ENCODE data around the gene CCDC110. TPM values are rescaled to one million over a fixed set of nuclear protein-coding genes. Genes with fewer than 3 reads are reported as not detected.
A peak's percentile ranks its signal among the peaks of the same experiment; 100 is the strongest.

CCDC110 gene
- total and polyA plus RNA-seq, 2 donors (not counting 3 experiments of a cell fraction or from before 2014, with no cell fraction given): 0.25 to 0.71 TPM

DNA sequence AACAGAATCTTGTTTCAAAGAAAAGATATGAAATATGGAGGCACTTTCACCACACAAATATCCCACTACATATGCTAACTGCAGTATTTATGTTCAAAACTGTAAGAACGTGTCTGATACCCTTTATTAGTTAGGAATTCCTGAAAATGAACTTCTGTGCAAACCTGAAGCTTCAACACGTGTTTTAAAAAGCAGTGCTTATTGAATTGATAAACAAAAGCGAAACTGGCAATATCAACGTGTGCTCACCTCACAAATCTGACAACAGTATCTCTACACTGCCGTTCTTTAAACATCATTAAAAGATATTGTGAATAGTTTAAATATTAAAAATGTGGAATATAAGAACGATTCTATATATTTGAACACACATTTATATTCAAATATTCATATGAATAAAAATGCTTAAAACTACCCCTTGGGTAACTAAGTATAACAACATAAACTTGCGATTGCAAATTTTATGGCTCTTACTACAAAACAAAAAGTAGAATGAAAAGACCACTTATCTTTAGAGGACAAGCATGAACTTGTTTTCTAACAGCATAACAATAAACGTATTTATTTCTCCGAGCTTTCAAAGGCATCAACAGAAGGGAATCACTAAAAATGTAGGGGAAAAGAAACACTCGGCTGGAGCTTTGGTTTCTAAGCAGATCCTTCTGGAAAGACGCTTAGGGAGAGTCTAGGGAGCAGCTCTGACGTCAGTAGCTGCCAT is 76.1 kb downstream of the CCDC110 start, which contains the start of gene LRP2BP:
Gene LRP2BP, minus strand, starts transcription at position 687 of the 718 bp plus-strand sequence. CDS start 17,738 bp downstream, outside the sequence.
- Histone ChIP-seq H3K9ac (replicated peaks; ENCODE audit: extremely low read depth, insufficient read depth, low read length) (peak within 1 kb of the TSS; percentile 95), H3K4me2 (ENCODE audit: insufficient read depth, low read length) (peak within 1 kb of the TSS; percentile 99), H3K79me2 (ENCODE audit: control insufficient read depth, insufficient read depth, low read length) (no peaks in the 10 kb centered on the region), H3K9me3 (replicated peaks; ENCODE audit: control insufficient read depth, insufficient read depth, low read length) (no peaks in the 10 kb centered on the region), H2AFZ (ENCODE audit: low read depth, low read length) (peak within 1 kb of the TSS; percentile 93), H3K4me3 (replicated peaks in 1 of 3; ENCODE audit: insufficient read depth in 1 of 3, low read depth in 1 of 3, low read length in 3 of 3) (peak within 1 kb of the TSS; percentile 54 to 90 (median 87)), H3K4me1 (ENCODE audit: control insufficient read depth, extremely low read depth, insufficient read depth, low read length) (peaks cover 36% of the 10 kb centered on the region), H4K20me1 (replicated peaks; ENCODE audit: control insufficient read depth, extremely low read depth, insufficient read depth, low read length) (no peaks in the 10 kb centered on the region), H3K27ac (ENCODE audit: insufficient read depth, low read depth, low read length) (peak within 1 kb of the TSS; percentile 96), H3K36me3 (ENCODE audit: control insufficient read depth in 2 of 2, extremely low read depth in 1 of 2, insufficient read depth in 2 of 2, low read length in 2 of 2) (no peaks in the 10 kb centered on the region), H3K9me1 (replicated peaks; ENCODE audit: control insufficient read depth, extremely low read depth, insufficient read depth, low read length) (no peaks in the 10 kb centered on the region), H3K27me3 (ENCODE audit: control insufficient read depth in 2 of 2, insufficient read depth in 2 of 2, low read length in 2 of 2) (no peaks in the 10 kb centered on the region)
- BruUV-seq (replicated peaks): TSS peak; percentile 67
- peak; percentile 46 for DNase-seq (ENCODE audit: low read depth, low spot score)
- FAIRE-seq: no peak
- CTCF ChIA-PET: interaction anchor here (1.0 to 4.2 kb wide), 7 partner anchors 10 to 643 kb away, joined by 3 to 24 read pairs (median 9); partner anchors contain the start of genes SNX25 and UFSP2
- TF ChIP-seq JUN (IDR thresholded peaks at IDR 0.05; ENCODE audit: borderline replicate concordance, insufficient read depth, insufficient read length, low read depth) (peak; percentile 41), MAX (IDR thresholded peaks at IDR 0.05; ENCODE audit: insufficient read depth, insufficient read length) (no peak)
- intact Hi-C loops (cut with micrococcal nuclease): loop anchor here (1.0 to 5.0 kb wide), 3 partner anchors 10 to 642 kb away; no protein-coding TSS in a partner anchor
- POLR2A ChIA-PET: interaction anchor here (1.4 to 1.7 kb wide), 2 partner anchors 11 to 30 kb away, joined by 3 to 5 read pairs; no protein-coding TSS in a partner anchor
- dilution Hi-C loops (cut with MboI; ENCODE audit: extremely low pct_ligation_motif_present, low sequenced_read_pairs): loop anchor here (25.0 kb wide), 1 partner anchor 108 kb away; no protein-coding TSS in a partner anchor

Small RNAs within 50 kb of the gene (small RNA-seq; reads per million reads assigned to genes)
- not detected for gene RF00019 (ENCODE audit: insufficient read depth, insufficient read length, low read depth, low replicate concordance)

Other genes with a start within 250 kb of the CCDC110 start
- 0.32 and 0.53 TPM in 2 replicates for gene LRP2BP, start 75.8 kb downstream of the CCDC110 start, total RNA-seq
- gene LRP2BP, start 75.8 kb downstream of the CCDC110 start, polyA plus RNA-seq: 0.16 and 0.18 TPM in 2 replicates
- 4.0 and 4.2 TPM in 2 replicates for gene ANKRD37, start 74.9 kb downstream of the CCDC110 start, total RNA-seq
- 4.2 and 5.8 TPM in 2 replicates for gene ANKRD37, start 74.9 kb downstream of the CCDC110 start, polyA plus RNA-seq
- gene UFSP2, start 45.8 kb downstream of the CCDC110 start, total RNA-seq: 25.2 and 26.7 TPM in 2 replicates
- gene UFSP2, start 45.8 kb downstream of the CCDC110 start, polyA plus RNA-seq: 17.0 and 25.2 TPM in 2 replicates
- gene PDLIM3, start 63.8 kb upstream of the CCDC110 start, total RNA-seq: 9.7 and 12.2 TPM in 2 replicates
- gene PDLIM3, start 63.8 kb upstream of the CCDC110 start, polyA plus RNA-seq: 15.3 and 17.6 TPM in 2 replicates

Data from endothelial cell of umbilical vein (primary cell).